Measurements from ENCODE around the gene EPB41L2.
A peak's percentile ranks its signal among the peaks of the same experiment; 100 is the strongest.
"Not testable (repeated sequence)": the region's sequence is repeated elsewhere in the genome, so short reads cannot be mapped to it uniquely, and the experiment has no call there.

Gene EPB41L2

DNA sequence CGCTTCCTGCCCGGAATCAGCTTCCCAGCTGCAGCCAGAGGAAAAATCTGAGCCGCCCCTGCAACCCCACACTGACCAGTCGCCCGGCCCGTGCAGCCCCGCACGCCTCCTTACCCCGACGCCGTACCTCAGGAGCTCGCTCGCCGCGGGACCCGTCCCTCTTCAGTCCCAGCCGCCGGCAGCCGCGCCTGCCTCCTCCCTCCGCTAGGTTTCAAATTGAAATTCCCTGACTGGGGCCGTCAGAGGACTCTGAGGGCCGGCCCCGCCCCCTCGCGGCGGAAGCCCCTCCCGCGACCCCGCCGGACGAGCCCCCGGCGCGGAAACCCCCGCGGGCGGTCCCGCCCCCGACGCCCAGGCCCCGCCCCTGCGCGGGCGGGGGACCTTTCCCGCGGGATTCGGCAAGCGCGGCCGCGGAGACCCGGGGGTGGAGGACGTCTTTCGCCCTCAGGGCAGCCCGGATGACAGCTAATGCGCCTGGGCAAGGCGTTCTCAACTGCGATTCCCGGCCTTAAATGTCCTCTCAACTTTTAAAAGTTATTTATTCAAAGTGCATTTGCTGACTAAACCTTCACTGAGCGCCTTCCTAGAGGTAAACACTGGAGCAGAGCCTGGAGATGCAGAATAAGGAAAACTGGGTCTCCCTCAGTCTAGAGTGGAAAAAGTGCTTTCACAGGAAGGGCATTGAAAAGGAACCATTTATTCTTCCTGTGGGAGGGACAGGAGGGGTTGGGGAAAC is at the start of gene EPB41L2:
Gene EPB41L2, minus strand, starts transcription at position 218 of the 736 bp plus-strand sequence. CDS start 106,760 bp downstream, outside the sequence.
- DNase-seq: peak; percentile 79

DNA sequence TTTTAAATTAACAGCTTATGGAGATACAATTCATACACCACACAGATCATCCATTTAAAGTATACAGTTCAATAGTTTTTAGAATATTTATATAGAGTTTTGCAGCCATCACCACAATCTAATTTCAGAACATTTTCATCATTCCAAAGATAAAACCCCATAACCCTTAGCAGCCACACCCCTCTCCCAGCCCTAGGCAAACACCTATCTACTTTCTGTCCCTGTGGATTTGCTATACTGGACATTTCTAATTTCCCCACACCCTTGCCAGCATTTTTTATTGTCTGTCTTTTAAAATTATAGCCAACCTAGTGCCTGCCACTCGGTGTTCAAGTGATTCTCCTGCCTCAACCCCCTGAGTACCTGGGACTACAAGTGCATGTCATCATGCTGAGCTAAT is 49.2 kb upstream of the EPB41L2 start:
- no peak for DNase-seq

DNA sequence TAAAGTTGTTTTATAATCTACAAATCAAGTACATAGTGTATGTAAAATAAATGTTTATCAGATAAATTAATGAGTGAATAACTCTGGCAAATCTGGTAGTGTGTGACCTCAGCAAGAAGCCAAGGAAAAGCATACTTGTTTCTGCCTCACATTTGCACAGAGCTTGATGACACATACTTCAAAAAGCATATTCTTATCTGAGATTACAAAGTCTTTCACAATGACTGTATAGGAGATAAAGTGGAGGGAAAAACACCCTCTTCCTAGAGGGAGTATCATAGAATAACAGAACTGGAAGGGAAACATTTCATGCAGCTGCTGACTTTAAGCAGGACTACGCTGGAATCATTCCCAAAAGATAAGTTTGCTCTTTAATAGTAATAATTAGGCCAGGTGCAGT is 44.1 kb upstream of the EPB41L2 start:
- DNase-seq: no peak

DNA sequence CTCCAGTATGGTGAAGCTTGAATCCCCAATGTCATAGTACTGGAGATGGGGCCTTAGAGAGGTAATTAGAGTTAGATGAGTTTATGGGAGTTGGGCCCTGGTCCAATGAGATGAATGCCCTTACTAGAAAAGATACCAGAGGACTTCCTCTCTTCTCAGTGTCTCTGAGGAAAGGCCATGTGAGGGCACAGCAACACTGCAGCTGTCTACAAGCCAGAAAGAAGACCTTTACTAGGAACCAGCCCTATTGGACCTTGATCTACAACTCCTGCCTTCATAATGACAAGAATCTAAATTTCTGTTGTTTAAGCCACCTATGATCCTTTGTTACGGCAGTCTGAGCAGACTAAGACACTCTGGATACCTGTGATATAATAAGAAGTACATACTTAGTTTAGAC is 40.9 kb upstream of the EPB41L2 start:
- no peak for DNase-seq

DNA sequence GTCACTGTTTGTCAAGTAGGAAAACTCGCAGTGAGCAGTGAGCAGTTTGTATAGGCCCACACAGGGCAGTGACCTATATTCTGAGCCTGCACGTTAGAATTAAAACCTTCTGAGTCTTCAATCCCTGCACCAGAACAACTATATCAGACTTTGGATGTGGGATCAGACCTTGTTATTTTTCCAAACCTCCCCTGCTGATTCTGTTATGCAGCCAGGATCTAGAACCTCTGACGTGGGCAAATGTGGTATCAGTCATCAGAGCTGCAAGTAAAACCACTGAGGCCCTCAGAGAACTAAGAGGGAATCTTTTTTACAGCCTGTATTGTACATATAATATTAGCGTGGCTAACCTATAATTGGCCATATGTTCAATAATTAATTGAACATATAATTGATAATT is 40.3 kb upstream of the EPB41L2 start:
- DNase-seq: no peak

DNA sequence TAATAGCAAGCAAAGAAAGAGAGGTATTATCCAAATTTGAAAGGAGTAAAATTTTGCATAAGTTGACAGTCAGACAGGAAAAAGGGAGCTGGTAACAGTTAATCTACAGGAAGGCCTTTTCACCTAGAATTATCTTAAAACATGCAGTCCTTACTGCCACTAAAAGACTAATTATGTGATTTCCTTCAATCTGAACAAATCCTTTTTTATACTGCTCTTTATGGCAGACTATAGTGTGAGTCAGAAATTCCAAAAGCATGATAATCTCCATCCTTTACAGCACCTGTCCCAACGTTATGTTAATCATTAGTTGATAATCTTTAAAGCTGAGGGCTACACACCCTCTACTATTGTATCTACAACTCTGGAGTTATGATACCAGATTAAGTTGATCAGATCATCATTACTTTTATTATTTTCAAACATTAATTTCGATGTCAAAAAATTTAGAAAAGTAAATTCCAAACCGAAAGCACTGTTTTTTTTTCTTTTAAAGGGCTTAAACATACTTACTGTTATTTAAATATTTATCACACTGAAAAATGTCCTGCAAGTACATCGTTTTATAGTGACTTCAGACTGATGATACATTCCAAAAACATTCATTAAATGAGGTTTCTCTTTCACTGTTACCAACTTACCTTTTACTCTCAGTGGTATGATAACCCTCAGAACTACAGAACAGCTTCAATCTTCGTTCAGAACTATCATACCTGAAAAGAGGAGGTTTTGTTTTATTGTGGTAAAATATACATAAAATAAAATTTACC is 39.1 kb upstream of the EPB41L2 start:
- DNase-seq: no peak

DNA sequence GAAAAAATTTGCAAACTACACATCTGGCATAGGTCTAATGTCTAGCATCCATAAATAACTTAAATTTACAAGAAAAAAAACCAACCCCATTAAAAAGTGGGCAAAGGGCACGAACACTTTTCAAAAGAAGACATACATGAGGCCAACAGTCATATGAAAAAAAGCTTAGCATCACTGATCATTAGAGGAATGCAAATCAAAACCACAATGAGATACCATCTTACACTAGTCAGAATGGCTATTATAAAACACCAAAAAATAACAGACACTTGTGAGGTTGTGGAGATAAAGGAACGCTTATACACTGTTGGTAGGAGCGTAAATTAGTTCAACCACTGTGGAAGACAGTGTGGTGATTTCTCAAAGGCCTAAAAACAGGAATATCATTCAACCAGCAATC is 33.7 kb upstream of the EPB41L2 start:
- no peak for DNase-seq

DNA sequence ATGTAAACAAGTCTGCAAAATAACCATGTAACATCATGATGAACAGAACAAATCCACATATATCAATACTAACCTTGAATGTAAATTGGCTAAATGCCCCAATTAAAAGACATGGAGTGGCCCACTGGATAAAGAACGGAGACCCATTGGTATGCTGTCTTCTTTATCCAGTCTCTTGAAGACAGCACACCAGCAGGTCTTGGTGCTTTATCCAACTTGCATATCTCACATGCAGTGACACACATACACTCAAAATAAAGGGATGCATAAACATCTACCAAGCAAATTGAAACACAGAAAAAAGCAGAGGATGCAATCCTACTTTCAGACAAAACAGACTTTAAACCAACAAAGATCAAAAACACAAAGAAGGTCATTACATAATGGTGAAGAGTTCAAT is 30.3 kb upstream of the EPB41L2 start:
- DNase-seq: no peak

DNA sequence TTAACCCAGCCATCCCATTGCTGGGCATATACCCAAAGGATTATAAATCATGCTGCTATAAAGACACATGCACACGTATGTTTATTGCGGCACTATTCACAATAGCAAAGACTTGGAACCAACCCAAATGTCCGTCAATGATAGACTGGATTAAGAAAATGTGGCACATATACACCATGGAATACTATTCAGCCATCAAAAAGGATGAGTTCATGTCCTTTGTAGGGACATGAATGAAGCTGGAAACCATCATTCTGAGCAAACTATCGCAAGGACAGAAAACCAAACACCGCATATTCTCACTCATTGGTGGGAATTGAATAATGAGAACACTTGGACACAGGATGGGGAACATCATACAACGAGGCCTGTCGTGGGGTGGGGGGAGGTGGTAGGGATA is 28.9 kb upstream of the EPB41L2 start:
- not testable (repeated sequence) for DNase-seq

DNA sequence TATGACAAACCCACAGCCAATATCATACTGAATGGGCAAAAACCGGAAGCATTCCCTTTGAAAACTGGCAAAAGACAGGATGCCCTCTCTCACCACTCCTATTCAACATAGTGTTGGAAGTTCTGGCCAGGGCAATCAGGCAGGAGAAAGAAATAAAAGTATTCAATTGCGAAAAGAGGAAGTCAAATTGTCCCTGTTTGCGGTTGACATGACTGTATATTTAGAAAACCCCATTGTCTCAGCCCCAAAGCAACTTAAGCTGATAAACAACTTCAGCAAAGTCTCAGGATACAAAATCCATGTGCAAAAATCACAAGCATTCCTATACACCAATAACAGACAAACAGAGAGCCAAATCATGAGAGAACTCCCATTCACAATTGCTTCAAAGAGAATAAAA is 27.3 kb upstream of the EPB41L2 start:
- not testable (repeated sequence) for DNase-seq

DNA sequence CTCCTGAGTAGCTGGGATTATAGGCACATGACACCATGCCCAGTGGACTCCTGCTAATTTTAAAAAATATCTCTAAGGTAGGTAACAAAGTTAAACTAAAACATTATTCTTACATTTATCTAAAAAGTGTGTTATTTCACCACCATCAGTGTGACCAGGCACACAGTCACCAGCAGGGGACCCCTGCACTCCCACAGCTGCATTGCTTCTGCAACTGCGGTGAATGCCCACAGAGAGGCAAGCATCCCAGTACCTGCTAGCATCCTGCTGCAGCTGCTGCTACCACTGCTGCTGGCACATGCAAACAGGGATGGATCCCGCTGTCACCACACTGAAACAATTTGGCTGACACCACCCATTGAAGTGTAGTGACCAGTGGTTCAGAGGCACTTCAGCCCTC is 21.9 kb upstream of the EPB41L2 start:
- DNase-seq: no peak

DNA sequence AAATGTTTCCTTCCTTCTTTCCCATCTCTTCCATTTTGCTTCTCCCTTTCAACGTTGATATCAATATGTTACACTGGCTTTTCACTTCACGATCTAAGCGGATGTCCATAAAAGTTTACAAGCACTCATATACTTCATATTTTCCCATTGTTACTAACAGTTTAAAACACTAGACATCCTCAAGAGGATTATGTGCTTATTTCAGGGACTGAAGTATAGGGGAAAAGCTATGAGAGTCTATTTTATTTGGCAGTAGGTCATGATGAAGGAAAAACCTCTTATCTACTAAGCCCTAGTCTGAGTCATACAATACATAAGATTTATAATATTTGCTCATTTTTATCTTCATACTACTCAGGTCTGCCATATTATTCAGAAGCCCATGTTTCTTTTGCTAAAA is 20.6 kb upstream of the EPB41L2 start:
- no peak for DNase-seq

DNA sequence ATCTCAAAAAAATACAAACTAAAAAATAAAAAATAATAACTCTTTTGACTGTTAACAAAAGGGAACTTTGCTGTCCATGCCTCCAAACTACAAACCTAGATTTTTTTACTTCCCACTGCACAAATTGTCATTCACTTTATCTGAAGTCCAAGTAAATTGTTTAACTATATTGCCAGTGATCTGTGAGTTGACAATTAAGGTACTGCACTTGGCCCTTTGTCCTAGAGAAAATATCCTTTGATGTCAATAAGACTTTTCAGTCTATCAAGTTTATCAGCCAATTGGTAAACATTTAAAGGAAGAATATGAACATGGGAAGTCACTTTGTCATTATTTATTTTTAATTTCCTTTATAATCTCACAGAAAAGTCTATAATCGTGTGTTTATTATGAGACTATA is 19.3 kb upstream of the EPB41L2 start:
- DNase-seq: no peak

DNA sequence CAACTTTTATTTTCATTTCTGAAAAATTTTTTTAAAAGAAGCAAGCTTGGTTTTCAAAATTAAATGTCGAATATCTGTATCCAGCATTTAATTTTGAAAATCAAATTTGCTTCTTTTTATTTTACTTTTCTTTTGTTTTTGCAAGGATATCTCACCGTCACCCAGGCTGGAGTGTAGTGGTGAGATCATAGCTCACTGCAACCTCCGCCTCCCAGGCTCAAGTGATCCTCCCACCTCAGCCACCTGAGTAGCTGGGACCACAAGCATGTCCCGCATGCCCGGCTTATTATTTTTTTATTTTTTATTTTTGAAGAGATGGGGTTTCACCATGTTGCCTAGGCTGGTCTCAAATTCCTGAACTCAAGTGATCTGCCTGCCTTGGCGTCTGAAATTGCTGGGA is 17.0 kb upstream of the EPB41L2 start:
- DNase-seq: no peak

DNA sequence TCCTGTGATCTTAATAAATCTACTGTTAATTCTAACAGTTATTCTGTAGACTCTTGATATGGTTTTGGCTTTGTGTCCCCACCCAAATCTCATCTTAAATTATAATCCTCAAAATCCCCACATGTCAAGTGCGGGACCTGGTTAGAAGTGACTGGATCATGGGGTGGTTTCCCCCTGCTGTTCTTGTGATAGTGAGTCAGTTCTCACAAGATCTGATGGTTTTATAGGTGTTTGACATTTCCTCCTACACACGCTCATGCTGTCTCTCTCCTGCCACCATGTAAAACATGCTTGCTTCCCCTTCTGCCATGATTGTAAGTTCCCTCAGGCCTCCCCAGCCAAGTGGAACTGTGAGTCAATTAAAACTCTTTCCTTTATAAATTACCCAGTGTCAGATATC is 10.5 kb upstream of the EPB41L2 start:
- DNase-seq: no peak

DNA sequence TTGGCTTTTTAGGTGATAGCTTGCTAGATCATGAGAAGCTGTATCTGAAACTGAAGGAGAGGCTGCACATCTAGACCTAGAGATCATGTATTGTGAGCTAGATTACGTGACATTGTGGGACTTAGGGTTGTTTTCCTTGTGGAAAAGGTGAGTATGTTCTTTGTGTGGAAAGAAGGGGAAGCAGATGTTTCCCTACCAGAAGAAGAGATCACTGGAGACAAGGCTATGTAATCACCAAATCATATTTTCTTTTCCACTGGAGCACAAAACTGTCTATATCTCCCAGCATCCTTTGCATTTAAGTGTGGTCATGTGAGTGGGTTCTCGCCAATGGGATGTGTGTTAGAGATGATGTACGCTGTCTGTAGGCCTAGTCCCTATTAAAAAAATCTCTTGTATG is 7.0 kb upstream of the EPB41L2 start:
- DNase-seq: no peak

DNA sequence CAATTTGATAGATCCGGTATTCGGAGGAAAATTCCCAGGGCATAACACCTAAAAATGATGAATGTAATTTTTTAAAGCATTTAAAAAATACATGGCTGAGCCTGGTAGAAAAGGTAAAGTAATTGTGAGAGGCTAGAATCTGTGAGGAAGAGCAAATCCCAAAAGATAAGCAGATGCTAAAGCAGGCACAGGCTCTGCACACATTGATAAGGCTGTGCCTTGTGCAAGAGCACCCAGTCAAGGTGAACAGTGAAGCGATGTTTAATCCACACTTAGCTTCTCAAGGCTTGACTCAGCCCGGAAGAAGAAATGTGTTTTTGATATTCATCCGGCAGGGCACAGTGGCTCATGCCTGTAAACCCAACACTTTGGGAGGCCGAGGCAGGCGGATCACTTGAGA is 5.1 kb upstream of the EPB41L2 start:
- DNase-seq: no peak

DNA sequence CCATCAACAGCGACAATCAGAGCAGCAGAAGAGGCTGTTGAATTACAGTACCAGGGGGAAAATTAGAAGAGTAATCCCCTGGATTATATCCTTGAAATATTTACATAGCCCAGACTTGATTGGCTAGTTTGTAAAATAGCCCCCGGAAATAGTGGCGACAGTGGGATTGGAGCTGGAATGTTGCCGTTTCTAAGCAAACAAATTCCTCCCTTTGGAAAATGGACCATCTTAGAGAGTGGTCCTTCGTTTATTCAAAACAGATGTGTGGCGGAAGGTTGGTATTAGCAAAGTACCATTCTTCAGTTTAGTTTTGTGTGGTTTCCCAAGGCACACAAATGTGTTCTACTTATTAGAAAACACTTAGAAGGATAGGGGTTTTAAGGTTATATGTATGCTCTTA is 4.5 kb upstream of the EPB41L2 start:
- no peak for DNase-seq

DNA sequence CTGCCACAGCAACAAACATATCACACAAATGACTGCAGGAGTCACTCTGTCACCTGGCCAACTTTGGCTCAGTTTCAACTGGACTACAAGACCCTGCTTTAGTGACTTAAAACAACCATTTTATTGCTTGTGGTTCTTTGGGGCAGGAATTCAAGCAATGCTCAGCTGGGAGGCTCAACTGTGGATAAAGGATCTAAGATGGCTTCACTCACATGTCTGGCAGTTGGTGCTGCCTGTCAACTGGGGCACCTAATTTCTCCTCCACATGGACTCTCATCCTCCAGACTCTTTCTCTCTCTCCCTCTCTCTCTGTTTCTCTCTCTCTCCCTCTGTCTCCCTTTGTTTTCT is 2.8 kb upstream of the EPB41L2 start:
- DNase-seq: no peak

DNA sequence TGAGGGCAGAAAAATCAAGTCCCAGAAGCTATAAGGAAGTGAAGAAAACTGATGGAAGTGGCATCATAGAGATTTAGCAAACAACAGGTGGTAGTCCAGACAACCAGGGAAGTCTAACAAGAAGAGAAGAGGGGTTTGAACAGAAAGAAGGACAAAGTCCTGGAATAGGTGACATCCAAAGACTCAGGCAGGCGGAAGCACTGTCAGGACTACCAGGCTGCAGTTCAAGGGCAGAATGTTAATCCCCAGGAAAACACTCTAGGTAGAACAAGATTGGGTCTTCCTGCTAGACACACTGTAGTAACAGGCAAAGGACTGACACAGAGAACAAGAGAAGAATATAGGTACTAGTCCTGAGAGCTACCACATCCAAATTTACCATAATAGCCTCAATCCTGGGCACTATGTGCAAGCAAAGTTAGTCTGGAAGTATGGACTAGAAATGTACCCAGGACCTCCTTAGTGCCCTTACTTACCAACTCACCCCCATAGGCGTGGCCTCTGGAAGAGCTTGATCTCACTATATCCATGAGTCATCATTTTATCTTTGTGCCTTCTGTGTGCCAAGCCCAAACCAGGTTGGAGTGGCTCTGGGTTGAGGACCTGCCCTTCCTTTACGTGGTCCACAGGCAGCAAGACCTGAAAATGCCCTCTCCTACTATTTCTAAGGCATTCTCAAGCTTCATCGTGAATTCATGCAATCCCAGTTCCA is 2.2 kb upstream of the EPB41L2 start:
- no peak for DNase-seq

DNA sequence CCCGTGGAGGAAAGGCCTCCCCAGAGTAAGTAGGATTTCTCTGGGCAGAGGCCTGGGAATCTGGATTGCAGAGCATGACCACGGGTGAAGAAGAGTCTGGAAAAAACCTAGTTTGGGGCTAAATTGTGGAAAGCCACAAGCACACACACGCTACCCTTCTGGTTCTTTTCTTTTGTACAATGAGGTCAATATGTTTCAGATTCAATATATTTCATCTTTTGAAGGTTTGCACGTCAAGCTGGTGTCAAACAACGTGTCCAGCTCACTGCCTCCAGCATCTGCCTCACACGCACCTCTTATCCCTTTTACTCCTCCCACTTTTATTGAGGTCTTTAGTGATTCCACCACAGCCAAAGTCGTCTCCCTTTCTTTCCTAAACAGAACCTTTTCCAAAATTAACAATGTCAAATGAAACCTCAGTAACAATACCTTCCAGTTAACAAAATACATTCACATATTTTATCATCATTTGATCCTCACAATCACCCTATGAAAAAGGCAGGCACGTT is 773 bp upstream of the EPB41L2 start:
- DNase-seq: no peak

DNA sequence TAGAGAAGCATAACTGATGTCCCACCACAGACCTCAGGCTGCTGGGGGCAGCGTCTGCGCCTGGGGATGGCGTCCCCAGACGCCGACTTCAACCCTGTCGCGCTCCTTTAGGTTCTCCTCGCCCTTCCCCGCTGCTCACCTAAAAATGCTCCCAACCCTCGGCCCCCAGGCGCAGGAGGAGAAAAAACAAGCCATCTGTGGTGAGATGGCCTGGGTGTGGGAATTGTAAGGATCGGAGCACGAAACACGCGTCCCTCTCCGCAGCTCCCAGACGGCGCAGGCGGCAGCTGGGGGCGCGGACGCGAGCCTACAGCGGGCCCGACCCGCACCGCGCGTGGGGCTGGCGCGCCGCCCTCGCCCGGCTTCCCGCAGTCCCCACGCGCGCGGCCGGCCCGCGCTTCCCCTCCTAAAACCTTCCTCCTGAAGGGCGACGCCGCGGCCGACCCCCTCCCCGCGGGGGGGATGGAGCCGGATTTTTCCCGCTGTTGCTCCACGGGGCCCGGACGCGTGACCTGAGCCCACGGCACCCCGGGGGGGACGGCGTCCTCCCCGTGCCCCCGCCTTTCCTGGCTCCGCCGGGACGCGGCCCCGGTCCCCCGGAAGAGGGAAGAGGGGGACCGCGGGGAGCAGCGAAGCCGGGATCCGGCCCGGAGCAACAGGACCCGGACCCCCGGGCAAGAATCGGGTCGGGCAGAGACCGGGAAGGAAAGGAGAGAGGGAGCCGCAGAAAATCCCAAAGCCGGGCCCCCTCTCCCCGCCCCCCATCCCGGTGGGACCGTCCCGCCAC is 611 bp downstream of the EPB41L2 start:
- no peak for DNase-seq

DNA sequence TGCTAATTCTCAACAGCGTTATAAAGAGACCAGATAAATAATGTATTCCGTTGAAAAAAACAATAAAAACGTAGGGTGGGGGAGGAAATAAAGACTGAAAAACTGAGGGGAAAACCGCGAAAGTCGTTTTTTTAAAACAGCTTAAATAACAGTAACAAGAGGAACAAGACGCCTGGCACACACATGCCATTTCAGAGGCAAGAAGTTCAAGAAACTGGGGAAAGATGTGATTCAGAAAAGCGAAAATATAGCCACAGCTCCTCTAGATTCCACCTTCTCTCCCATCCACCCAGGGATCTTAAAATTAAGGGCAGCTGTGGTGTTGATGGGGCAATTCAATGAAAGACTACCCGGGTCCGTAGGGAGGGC is 1.3 kb downstream of the EPB41L2 start:
- DNase-seq: no peak
